A673 (cell line): Measurements from ENCODE around the gene SVOPL.

ENCODE experiments used
- CTCF ChIP-seq: fragments of 300-800, 200-600 bp; sonication (generic); conservative IDR thresholded peaks from 2 replicates; pipeline ENCODE4 v1.5.1; 2017; ENCODE audit warnings: low read depth, mild to moderate bottlenecking, antibody characterized with exemption, low read length, moderate library complexity, mixed read lengths
- EZH2 ChIP-seq: fragments of 200-600 bp; sonication (generic); IDR thresholded peaks from 2 replicates; pipeline ENCODE4 v1.6.1; 2017; ENCODE audit warnings: borderline replicate concordance, low read depth, mild to moderate bottlenecking, mixed read lengths, antibody characterized with exemption, low read length; ENCODE audit not compliant: poor library complexity, severe bottlenecking

- TF ChIP-seq CTCF (no peak), EZH2 (no peak)
Measured at GRCh38 chr7:138739859-138740258, 38.7 kb upstream of the SVOPL start.
